ENCODE results near the gene TAF1C.
"Not testable (repeated sequence)": the region's sequence is repeated elsewhere in the genome, so short reads cannot be mapped to it uniquely, and the experiment has no call there.

The TAF1C gene, protein sequence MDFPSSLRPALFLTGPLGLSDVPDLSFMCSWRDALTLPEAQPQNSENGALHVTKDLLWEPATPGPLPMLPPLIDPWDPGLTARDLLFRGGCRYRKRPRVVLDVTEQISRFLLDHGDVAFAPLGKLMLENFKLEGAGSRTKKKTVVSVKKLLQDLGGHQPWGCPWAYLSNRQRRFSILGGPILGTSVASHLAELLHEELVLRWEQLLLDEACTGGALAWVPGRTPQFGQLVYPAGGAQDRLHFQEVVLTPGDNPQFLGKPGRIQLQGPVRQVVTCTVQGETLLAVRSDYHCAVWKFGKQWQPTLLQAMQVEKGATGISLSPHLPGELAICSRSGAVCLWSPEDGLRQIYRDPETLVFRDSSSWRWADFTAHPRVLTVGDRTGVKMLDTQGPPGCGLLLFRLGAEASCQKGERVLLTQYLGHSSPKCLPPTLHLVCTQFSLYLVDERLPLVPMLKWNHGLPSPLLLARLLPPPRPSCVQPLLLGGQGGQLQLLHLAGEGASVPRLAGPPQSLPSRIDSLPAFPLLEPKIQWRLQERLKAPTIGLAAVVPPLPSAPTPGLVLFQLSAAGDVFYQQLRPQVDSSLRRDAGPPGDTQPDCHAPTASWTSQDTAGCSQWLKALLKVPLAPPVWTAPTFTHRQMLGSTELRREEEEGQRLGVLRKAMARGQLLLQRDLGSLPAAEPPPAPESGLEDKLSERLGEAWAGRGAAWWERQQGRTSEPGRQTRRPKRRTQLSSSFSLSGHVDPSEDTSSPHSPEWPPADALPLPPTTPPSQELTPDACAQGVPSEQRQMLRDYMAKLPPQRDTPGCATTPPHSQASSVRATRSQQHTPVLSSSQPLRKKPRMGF

DNA sequence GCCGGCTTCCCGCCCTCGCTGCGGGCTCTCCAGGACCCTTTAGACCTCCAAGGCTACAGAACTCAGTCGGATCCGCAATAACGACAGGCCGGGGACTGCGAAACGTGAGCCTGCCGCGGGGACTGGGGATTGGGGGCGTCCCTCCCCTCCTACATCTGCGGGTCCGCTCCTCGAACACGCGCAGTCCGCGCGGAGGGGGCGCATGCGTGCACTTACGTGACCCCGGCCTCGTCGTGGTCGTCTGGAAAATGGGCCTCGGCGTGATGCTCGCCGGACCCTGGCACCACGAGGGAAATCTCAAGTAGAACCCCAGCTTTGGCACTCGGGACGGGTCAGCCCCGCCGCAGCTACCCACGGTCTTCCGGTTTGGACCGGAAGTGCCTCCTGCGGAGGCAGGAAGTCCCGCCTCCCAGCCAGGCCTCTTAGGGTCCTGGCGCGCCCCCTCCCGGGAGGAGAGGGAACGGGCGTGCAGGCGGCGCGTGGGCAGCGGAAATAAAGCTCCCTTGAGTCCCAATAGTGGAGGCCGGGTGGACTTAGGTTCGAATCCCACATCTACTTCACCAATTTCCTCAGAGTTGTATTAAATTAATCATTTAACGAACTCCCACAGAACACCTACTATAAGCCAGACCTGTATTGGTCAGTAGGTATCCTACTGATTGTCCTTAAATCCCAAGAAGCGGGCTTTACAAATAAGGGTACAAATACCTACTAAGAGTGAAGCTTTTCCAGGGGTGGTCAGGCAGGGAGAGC, at the start of gene TAF1C:
Gene TAF1C, minus strand, starts transcription at position 373 of the 753 bp plus-strand sequence. CDS start 2,069 bp downstream, outside the sequence.
- DNase-seq, result peak; percentile 57

- DNase-seq, result no peak
Measured at GRCh38 chr16:84234321-84235241, 47.7 kb upstream of the TAF1C start.

- DNase-seq, result no peak
Measured at GRCh38 chr16:84233748-84234147, 46.9 kb upstream of the TAF1C start.

DNA sequence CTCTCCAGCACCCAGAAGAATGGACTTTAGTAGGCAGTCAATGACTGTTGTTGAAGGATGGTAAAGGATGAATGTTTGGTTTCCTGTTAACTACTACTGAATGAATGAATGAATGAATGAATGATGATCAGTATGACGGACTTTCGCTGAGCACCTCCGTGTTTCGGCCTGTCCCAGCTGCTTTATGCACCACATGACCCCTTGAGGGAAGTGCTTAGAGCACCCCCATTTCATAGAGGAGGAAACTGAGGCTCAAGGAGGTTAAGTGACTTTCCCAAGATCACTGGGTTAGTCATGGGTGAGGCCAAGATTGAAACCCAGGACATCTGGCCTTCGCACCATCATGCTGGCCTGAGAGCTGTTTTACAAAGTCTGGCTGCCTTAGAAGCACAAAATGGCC, 46.1 kb upstream of the TAF1C start:
- DNase-seq, result no peak

DNA sequence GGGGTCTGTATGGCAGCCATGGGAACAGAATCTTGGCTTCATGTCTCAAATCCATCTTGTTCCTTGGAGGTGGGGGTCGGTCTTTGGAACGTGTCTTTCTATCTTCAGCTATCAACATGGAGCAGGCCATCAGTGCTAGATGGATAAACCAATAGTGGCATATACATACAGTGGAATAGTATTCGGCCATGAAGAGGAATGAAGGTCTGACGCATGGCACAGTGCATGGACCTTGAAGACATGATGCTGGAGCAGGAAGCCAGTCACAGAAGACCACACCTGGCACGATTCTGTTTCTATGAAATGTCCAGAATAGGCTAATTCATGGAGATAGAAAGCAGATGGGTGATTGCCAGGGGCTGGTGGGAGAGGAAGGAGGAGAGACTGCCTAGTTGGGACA, 45.2 kb upstream of the TAF1C start:
- no peak for DNase-seq

GRCh38 chr16:84229471-84229870, 42.6 kb upstream of the TAF1C start:
- no peak for DNase-seq

- no peak for DNase-seq
Measured at GRCh38 chr16:84228256-84228838, 41.5 kb upstream of the TAF1C start.

DNA sequence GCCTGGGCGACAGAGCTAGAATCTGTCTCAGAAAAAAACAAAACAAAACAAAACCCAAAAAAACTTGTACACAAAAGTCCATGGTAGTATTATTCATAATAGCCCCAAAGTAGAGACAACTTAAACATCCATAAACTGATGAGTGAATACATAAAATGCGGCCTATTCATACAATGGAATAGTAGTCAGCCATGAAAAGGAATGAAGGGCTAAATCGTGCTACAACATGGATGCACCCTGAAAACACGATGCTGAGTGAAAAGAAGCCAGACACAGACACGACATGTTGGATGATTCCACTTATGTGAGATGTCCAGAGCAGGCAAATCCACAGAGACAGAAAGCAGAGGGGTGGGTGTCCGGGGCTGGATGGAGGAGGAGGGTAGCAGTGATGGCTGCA, 40.7 kb upstream of the TAF1C start:
- no peak for DNase-seq

- no peak for DNase-seq
Measured at GRCh38 chr16:84226026-84226425, 39.2 kb upstream of the TAF1C start.

- no peak for DNase-seq
Measured at GRCh38 chr16:84225571-84225970, 38.7 kb upstream of the TAF1C start.

- no peak for DNase-seq
Measured at GRCh38 chr16:84225126-84225525, 38.3 kb upstream of the TAF1C start.

DNA sequence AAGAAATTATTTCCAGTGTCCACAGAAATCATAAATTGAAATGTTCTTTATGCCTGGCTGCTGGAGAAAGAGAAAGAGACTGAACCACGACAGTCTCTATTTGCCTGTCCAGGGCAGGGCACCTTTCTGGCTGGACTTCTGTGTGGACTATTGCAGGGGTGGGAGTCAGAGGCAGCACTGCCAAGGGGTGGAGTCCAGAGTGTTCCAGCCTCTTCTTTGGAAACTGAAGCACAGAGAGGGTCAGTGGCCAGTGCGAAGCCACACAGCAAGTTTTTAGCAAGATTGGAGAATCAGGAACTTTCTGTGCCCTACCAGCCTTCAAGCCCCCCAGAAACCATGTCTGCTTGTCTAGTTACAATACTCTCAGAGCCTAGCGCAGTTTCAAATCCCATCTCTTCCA, 37.7 kb upstream of the TAF1C start:
- DNase-seq, result no peak

- no peak for DNase-seq
Measured at GRCh38 chr16:84223456-84223855, 36.6 kb upstream of the TAF1C start.

DNA sequence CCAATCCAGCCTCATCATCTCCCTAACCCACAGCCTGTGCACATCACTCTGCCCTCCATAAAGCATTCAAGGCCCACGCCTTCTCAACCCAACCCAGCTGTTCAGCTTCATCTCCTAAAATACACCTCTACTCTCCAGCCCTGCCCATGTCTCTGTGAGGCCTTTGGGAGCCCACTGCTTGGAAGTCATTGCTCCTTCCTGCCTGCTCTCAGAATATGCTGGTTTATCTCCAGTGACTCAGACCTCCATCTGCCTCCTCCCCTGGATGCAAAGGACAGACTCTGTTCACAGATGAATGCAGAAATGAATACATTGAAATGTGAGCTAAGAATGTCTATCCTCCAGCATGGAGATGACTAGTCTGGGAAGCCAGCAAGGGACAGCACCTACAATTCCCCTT, 34.0 kb upstream of the TAF1C start:
- no peak for DNase-seq

DNA sequence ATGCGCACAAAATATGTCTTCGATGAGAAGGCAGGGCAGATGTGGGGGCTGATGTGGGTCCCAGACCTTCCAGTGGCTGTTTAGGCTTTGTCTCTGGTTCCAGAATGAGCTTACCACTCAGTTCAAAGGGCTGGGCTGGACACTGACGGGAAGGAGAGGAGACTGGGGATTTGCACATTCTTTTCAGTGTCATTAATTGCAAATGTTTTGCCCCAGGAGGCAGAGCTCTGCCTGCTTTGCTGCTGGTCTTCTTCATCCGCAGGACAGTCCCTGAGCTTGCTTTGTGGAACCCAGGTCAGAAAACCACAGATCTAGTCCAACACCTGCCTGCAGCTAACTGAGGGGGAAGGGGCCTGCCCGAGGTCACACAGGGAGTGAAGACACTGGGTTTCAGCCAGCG, 32.1 kb upstream of the TAF1C start:
- no peak for DNase-seq

- no peak for DNase-seq
Measured at GRCh38 chr16:84218176-84218823, 31.4 kb upstream of the TAF1C start.

DNA sequence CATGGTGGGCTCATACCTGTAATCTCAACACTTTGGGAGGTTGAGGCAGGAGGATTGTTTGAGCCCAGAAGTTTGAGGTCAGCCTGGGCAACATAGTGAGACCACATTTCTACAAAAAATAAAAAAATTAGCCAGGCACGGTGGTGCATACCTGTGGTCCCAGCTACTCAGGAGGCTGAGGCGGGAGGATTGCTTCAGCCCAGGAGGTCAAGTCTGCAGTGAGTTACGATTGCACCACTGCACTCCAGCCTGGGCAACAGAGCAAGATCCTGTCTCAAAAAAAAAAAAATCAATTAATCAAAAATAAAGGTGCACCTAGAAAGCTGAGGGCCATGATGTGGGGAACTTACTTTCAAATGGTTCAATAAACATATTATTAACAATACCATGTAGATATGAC, 29.3 kb upstream of the TAF1C start:
- not testable (repeated sequence) for DNase-seq

DNA sequence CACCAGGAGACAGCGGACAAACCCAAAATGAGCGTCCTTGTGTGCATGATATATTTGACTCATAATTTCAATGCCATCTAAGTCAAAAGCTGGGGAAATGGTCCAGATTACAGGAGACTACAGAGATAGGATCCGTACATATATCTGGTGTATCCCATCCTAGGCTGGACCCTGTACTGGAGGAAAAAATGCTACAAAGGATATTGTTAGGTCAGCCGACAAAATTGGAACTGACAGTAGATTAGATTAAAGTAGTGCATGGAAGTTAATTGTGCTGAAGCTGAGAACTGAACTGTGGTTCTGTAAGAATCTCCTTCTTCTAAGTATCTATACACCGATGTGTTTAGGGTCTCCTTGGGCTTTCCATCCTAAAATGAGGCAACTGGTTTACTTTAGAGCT, 28.7 kb upstream of the TAF1C start:
- DNase-seq, result no peak

DNA sequence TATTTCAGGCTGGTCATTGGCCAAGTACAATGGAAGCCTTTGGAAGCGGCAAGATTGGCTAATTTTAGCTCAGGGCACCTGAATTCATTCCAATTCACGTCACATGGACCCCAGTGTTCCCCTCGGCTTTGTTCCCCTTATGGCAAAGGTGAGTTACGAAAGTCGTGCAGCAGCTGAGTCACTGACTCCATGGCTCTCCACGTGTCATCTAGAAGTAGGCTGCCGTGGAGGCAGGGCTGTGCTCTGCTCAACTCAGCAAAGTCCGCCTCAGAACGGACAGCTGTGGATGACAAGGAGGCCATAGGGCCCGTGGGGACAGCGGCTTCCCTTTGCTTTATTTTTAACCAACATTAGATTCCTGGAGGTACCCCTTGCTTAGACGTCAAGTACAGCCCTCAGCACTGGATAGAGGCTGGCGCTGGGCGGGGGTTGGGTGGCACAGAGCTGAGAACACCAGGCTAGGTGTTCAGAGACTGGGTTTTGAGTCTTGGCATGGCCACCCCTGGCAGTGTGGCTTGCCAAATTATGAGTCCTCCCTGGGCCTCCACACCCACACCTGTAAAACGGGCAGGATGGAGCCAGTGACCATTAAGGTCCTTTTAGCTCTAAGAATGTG, 27.7 kb upstream of the TAF1C start:
- no peak for DNase-seq

DNA sequence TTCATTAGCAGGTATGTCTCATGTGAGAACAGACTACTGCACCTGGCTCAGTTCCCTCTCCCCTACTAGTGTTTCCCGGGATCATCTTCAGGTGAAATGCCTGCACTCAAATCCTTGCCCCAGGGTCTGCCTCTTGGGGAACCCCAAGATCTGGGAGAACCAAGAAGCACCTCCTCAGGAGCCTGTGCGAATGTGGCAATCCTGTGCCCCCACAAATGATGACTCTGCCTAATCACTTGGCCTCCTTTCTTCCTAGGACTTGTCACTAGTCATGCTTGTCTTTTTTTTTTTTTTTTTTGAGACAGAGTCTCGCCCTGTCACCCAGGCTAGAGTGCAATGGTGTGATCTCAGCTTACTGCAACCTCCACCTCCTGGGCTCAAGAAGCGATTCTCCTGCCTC, 25.8 kb upstream of the TAF1C start:
- DNase-seq, result no peak

GRCh38 chr16:84212154-84212553, 25.3 kb upstream of the TAF1C start:
- DNase-seq, result no peak

All from NCI-H446 treated with DMSO at 0.1 percent for 48 hours (cell line).